ENCODE data around the gene CCDC92.

CCDC92 gene

DNA sequence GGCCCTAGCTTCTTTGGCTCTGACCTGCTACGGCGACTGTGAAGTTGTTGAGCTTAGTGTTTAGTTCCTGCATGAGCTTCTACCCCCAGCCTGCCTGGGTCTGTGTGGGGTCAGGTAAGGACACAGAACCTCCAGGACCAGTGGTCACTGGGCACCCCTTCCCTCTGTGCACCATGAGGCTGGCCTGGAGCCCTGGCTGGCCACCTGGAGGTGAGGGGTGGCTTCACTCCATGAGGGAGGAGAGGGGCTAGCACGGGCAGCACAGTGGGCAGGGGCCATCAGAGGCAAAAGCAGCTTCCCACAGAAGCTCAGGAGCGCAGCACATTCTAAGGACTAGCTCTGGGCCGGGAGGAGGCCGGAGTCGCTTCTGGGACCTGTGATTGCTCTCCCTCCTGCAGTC is 36.7 kb downstream of the CCDC92 start:
- Histone ChIP-seq H3K9ac (ENCODE audit: low read length) (no peak overlapping the region), H3K27me3 (ENCODE audit: control insufficient read depth, insufficient read depth, low read length) (peaks cover 3% of the 10 kb centered on the region), H3K9me3 (ENCODE audit: control insufficient read depth, low read length) (no peaks in the 10 kb centered on the region), H3K36me3 (ENCODE audit: control insufficient read depth, insufficient read depth, low read length) (no peaks in the 10 kb centered on the region), H3K4me3 (ENCODE audit: low read length) (no peak overlapping the region), H3K4me1 (ENCODE audit: control insufficient read depth, insufficient read depth, low read length) (no peaks in the 10 kb centered on the region)

DNA sequence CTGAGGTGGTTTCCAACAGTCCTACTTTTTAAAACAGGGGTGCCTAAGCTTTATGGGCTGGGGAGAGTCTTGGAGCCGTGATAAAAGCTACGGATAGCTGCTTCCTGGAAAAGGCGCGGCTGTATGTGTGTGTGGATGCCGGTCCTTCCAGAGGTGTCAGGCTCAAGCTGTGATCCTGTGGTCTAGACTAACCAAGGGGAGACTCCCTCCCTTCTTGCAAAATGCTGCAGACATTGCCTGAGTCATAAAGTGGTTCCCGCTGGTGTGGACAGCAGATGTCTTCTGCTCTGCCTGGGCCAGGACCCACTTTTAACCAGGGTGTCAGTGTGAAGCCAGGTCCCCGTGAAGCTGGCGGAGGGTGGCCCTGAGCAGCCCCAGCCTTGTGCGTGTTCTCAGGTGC is 37.8 kb downstream of the CCDC92 start:
- no peaks in the 10 kb centered on the region for H3K9me3 ChIP-seq (ENCODE audit: control insufficient read depth, low read length)
- no peak overlapping the region for H3K4me3 ChIP-seq (ENCODE audit: low read length)
- H3K9ac ChIP-seq (ENCODE audit: low read length), result no peak overlapping the region
- peaks cover 6% of the 10 kb centered on the region for H3K27me3 ChIP-seq (ENCODE audit: control insufficient read depth, insufficient read depth, low read length)
- no peaks in the 10 kb centered on the region for H3K4me1 ChIP-seq (ENCODE audit: control insufficient read depth, insufficient read depth, low read length)
- H3K36me3 ChIP-seq (ENCODE audit: control insufficient read depth, insufficient read depth, low read length), result no peaks in the 10 kb centered on the region

GRCh38 chr12:123934016-123934620 is 38.5 kb downstream of the CCDC92 start:
- H3K4me3 ChIP-seq (ENCODE audit: low read length), result no peak overlapping the region
- no peak overlapping the region for H3K9ac ChIP-seq (ENCODE audit: low read length)
- H3K4me1 ChIP-seq (ENCODE audit: control insufficient read depth, insufficient read depth, low read length), result no peaks in the 10 kb centered on the region
- no peaks in the 10 kb centered on the region for H3K9me3 ChIP-seq (ENCODE audit: control insufficient read depth, low read length)
- no peaks in the 10 kb centered on the region for H3K36me3 ChIP-seq (ENCODE audit: control insufficient read depth, insufficient read depth, low read length)
- peaks cover 6% of the 10 kb centered on the region for H3K27me3 ChIP-seq (ENCODE audit: control insufficient read depth, insufficient read depth, low read length)

DNA sequence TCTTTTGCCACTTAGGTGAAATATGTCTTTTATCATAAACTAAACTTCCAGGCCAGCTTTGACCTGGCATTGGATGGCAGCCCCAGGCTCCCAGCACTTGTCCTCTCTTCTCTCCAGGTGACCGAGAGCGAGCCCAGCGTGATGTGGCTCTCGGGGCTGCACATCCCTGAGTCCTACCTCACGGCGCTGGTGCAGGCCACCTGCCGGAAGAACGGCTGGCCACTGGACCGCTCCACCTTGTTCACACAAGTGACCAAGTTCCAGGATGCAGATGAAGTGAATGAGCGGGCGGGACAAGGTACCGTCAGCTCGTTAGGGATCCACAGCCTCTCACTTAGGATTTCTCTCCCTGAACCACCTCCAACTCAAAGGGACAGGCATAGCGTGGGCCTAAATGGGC is 39.4 kb downstream of the CCDC92 start:
- no peaks in the 10 kb centered on the region for H3K36me3 ChIP-seq (ENCODE audit: control insufficient read depth, insufficient read depth, low read length)
- no peak overlapping the region for H3K4me3 ChIP-seq (ENCODE audit: low read length)
- H3K27me3 ChIP-seq (ENCODE audit: control insufficient read depth, insufficient read depth, low read length), result peaks cover 6% of the 10 kb centered on the region
- no peaks in the 10 kb centered on the region for H3K4me1 ChIP-seq (ENCODE audit: control insufficient read depth, insufficient read depth, low read length)
- no peaks in the 10 kb centered on the region for H3K9me3 ChIP-seq (ENCODE audit: control insufficient read depth, low read length)
- H3K9ac ChIP-seq (ENCODE audit: low read length), result no peak overlapping the region

DNA sequence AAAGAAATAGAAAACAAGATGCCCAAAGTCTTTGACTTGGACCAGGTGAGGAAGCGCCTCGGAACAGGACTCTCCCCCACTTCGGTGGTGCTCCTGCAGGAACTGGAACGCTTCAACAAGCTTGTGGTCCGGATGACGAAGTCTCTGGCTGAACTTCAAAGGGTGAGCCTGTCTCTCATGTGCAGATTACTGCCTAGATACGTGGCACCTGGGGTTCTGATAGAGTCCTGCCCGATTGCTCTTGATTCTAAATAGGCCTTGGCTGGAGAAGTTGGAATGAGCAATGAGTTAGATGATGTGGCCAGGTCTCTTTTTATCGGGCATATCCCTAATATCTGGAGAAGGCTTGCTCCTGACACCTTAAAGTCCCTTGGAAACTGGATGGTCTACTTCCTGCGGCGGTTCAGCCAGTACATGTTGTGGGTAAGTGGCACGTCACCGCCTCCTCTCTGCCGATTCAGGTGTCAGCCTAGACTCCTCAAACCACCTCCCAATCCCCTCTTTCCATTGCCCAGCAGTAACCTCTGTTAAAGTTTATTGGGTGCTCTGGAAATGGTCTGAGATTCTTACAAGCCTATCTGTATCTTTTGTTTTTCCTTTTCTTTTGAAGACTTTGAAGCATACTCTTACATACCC is 40.8 kb downstream of the CCDC92 start:
- no peak overlapping the region for H3K4me3 ChIP-seq (ENCODE audit: low read length)
- peaks cover 6% of the 10 kb centered on the region for H3K27me3 ChIP-seq (ENCODE audit: control insufficient read depth, insufficient read depth, low read length)
- H3K9ac ChIP-seq (ENCODE audit: low read length), result no peak overlapping the region
- H3K9me3 ChIP-seq (ENCODE audit: control insufficient read depth, low read length), result no peaks in the 10 kb centered on the region
- no peaks in the 10 kb centered on the region for H3K4me1 ChIP-seq (ENCODE audit: control insufficient read depth, insufficient read depth, low read length)
- no peaks in the 10 kb centered on the region for H3K36me3 ChIP-seq (ENCODE audit: control insufficient read depth, insufficient read depth, low read length)

DNA sequence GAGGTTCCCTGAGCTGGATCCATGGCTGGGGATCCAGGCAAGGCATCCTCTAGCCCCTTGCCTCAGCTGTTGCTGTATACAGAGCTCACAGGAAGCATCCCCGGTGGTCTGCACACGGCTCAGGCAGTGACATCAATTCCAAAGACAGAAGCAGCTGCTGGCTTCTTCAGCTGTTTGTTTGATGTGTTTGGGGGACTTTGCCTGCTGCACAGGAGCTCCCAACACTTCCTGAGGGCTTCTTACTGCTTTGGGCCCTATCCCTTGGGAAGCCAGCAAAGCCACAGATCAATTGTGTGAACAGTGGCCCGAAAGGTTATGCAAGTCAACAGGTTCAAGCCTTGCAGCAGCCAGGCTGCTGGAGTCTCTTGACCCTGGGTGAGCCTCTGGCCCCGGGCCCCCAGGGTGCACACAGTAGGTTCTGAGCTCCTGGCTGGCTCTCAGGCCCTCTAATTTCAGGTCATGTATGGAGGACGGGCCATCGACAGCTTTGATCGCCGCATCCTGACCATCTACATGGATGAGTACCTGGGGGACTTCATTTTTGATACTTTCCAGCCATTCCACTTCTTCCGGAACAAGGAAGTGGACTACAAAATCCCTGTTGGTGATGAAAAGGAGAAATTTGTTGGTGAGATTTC is 42.6 kb downstream of the CCDC92 start:
- Histone ChIP-seq H3K27me3 (ENCODE audit: control insufficient read depth, insufficient read depth, low read length) (peaks cover 6% of the 10 kb centered on the region), H3K36me3 (ENCODE audit: control insufficient read depth, insufficient read depth, low read length) (no peaks in the 10 kb centered on the region), H3K9ac (ENCODE audit: low read length) (no peak overlapping the region), H3K9me3 (ENCODE audit: control insufficient read depth, low read length) (no peaks in the 10 kb centered on the region), H3K4me3 (ENCODE audit: low read length) (no peak overlapping the region), H3K4me1 (ENCODE audit: control insufficient read depth, insufficient read depth, low read length) (no peaks in the 10 kb centered on the region)

- no peaks in the 10 kb centered on the region for H3K4me1 ChIP-seq (ENCODE audit: control insufficient read depth, insufficient read depth, low read length)
- H3K27me3 ChIP-seq (ENCODE audit: control insufficient read depth, insufficient read depth, low read length), result peaks cover 9% of the 10 kb centered on the region
- H3K9me3 ChIP-seq (ENCODE audit: control insufficient read depth, low read length), result no peaks in the 10 kb centered on the region
- H3K36me3 ChIP-seq (ENCODE audit: control insufficient read depth, insufficient read depth, low read length), result no peaks in the 10 kb centered on the region
- H3K9ac ChIP-seq (ENCODE audit: low read length), result no peak overlapping the region
- no peak overlapping the region for H3K4me3 ChIP-seq (ENCODE audit: low read length)
Observed at GRCh38 chr12:123928897-123929296, 43.7 kb downstream of the CCDC92 start.

- peaks cover 7% of the 10 kb centered on the region for H3K27me3 ChIP-seq (ENCODE audit: control insufficient read depth, insufficient read depth, low read length)
- no peaks in the 10 kb centered on the region for H3K36me3 ChIP-seq (ENCODE audit: control insufficient read depth, insufficient read depth, low read length)
- no peaks in the 10 kb centered on the region for H3K4me1 ChIP-seq (ENCODE audit: control insufficient read depth, insufficient read depth, low read length)
- no peaks in the 10 kb centered on the region for H3K9me3 ChIP-seq (ENCODE audit: control insufficient read depth, low read length)
- H3K4me3 ChIP-seq (ENCODE audit: low read length), result no peak overlapping the region
- no peak overlapping the region for H3K9ac ChIP-seq (ENCODE audit: low read length)
Observed at GRCh38 chr12:123928274-123928865, 44.3 kb downstream of the CCDC92 start.

DNA sequence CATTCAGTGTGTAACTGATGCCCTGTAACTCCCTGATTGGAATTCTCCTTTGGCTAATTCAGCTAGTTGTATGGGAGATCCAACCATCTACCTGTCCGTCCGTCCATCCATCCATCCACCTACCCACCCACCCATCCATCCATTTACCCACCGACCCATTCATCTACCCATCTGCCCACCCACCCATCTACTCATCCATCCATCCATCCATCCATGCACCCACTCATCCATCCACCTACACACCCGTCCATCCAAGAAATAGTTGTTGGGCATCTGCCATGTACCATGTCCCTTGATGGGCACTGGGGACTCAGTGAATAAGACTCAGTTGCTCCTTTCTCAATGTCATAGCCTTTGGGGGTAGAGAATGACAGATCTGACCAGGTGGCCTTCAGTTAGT is 48.1 kb downstream of the CCDC92 start:
- H3K4me3 ChIP-seq (ENCODE audit: low read length), result no peak overlapping the region
- H3K36me3 ChIP-seq (ENCODE audit: control insufficient read depth, insufficient read depth, low read length), result no peaks in the 10 kb centered on the region
- no peak overlapping the region for H3K9ac ChIP-seq (ENCODE audit: low read length)

GRCh38 chr12:123923927-123924326 is 48.7 kb downstream of the CCDC92 start:
- H3K27me3 ChIP-seq (ENCODE audit: control insufficient read depth, insufficient read depth, low read length), result peaks cover 4% of the 10 kb centered on the region
- no peaks in the 10 kb centered on the region for H3K4me1 ChIP-seq (ENCODE audit: control insufficient read depth, insufficient read depth, low read length)
- H3K36me3 ChIP-seq (ENCODE audit: control insufficient read depth, insufficient read depth, low read length), result no peaks in the 10 kb centered on the region
- H3K4me3 ChIP-seq (ENCODE audit: low read length), result no peak overlapping the region
- no peak overlapping the region for H3K9ac ChIP-seq (ENCODE audit: low read length)
- H3K9me3 ChIP-seq (ENCODE audit: control insufficient read depth, low read length), result no peaks in the 10 kb centered on the region

More for the DNA sequence above, 48.1 kb downstream of the CCDC92 start:
- Histone ChIP-seq H3K27me3 (ENCODE audit: control insufficient read depth, insufficient read depth, low read length) (peaks cover 4% of the 10 kb centered on the region), H3K9me3 (ENCODE audit: control insufficient read depth, low read length) (no peaks in the 10 kb centered on the region), H3K4me1 (ENCODE audit: control insufficient read depth, insufficient read depth, low read length) (no peaks in the 10 kb centered on the region)

- H3K4me1 ChIP-seq (ENCODE audit: control insufficient read depth, insufficient read depth, low read length), result no peaks in the 10 kb centered on the region
- H3K9me3 ChIP-seq (ENCODE audit: control insufficient read depth, low read length), result no peaks in the 10 kb centered on the region
- H3K27me3 ChIP-seq (ENCODE audit: control insufficient read depth, insufficient read depth, low read length), result peaks cover 4% of the 10 kb centered on the region
- H3K9ac ChIP-seq (ENCODE audit: low read length), result no peak overlapping the region
- H3K36me3 ChIP-seq (ENCODE audit: control insufficient read depth, insufficient read depth, low read length), result no peaks in the 10 kb centered on the region
- H3K4me3 ChIP-seq (ENCODE audit: low read length), result no peak overlapping the region
Observed at GRCh38 chr12:123923038-123923437, 49.6 kb downstream of the CCDC92 start.

DNA sequence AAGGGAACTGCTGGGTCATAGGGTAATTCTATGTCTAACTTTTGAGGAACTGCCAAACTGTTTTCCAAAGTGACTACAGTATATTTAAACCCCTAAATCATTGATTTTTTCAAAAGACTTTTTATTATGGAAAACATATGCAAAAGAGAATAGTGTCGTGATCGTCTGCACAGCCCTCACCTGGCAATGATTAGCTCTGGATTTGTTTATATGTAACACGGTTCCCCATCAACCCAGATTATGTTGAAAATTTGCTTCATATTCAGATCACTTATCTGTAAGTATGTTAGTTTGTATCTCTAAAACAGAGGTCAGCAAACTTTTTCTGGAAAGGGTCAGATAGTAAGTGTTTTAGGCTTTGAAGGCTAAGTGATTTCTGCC is 52.7 kb downstream of the CCDC92 start:
- H3K4me3 ChIP-seq (ENCODE audit: low read length), result no peak overlapping the region
- peaks cover 12% of the 10 kb centered on the region for H3K27me3 ChIP-seq (ENCODE audit: control insufficient read depth, insufficient read depth, low read length)
- H3K4me1 ChIP-seq (ENCODE audit: control insufficient read depth, insufficient read depth, low read length), result no peaks in the 10 kb centered on the region
- H3K9ac ChIP-seq (ENCODE audit: low read length), result no peak overlapping the region
- H3K36me3 ChIP-seq (ENCODE audit: control insufficient read depth, insufficient read depth, low read length), result no peaks in the 10 kb centered on the region
- H3K9me3 ChIP-seq (ENCODE audit: control insufficient read depth, low read length), result no peaks in the 10 kb centered on the region
